CD4-positive, alpha-beta T cell (primary cell): ENCODE data around the gene RASD2. TPM values are rescaled to one million over a fixed set of nuclear protein-coding genes. Genes with fewer than 3 reads are reported as not detected.
"Not testable (repeated sequence)": the region's sequence is repeated elsewhere in the genome, so short reads cannot be mapped to it uniquely, and the experiment has no call there.

Source experiments
- ATAC-seq: fragments of 200-7000 bp; cut with Tn5 transposase; one replicate; pipeline ENCODE4 v1.10.0; 2022; ENCODE audit warnings: mild to moderate bottlenecking; ENCODE audit not compliant: poor library complexity
- CTCF ChIA-PET: fragments of 350-600 bp; sonication (Branson Sonifier 250); formaldehyde crosslinking; loops from one replicate; lab custom pipeline; 2021; ENCODE audit warnings: antibody characterized with exemption, inconsistent platforms; lab: Charles Lee
- POLR2A ChIA-PET: fragments of 350-600 bp; sonication (Branson Sonifier 250); formaldehyde crosslinking; loops from one replicate; lab custom pipeline; 2021; ENCODE audit warnings: antibody characterized with exemption, inconsistent platforms; lab: Charles Lee
- DNase-seq, 14 experiments: peaks; one replicate each; pipeline ENCODE4 v3.0.0-alpha.2; 2013 to 2020; ENCODE audit warnings: mixed read lengths in 2 of 14
- H3K27ac ChIP-seq, 2 donors: one replicate each; pipeline versions ENCODE4 v1.5.1 to v1.7.0; 2013; ENCODE audit warnings: low read length in 2 of 2, low read depth in 1 of 2, mild to moderate bottlenecking in 1 of 2
- H3K27me3 ChIP-seq, 2 experiments: 1 replicate in 1 of 2; 2 replicates in 1 of 2; pipeline versions ENCODE4 v1.6.1 to v1.7.0; 2013; ENCODE audit warnings: low read length in 2 of 2, control low read depth in 1 of 2, mild to moderate bottlenecking in 1 of 2, moderate library complexity in 1 of 2; ENCODE audit not compliant: insufficient read depth in 2 of 2, control insufficient read depth in 1 of 2
- H3K36me3 ChIP-seq: one replicate; pipeline ENCODE4 v1.6.1; 2013; ENCODE audit warnings: low read length, control low read depth; ENCODE audit not compliant: insufficient read depth
- H3K4me1 ChIP-seq: one replicate; pipeline ENCODE4 v1.6.1; 2013; ENCODE audit warnings: low read length, control low read depth; ENCODE audit not compliant: insufficient read depth
- H3K4me3 ChIP-seq: one replicate; pipeline ENCODE4 v1.5.1; 2013; ENCODE audit warnings: mild to moderate bottlenecking, low read length, moderate library complexity
- H3K9me3 ChIP-seq, 2 experiments: 1 replicate in 1 of 2; 2 replicates in 1 of 2; pipeline versions ENCODE4 v1.6.1 to v1.7.0; 2013; ENCODE audit warnings: low read length in 2 of 2, mild to moderate bottlenecking in 2 of 2, control low read depth in 1 of 2, moderate library complexity in 1 of 2; ENCODE audit not compliant: control insufficient read depth in 1 of 2, insufficient read depth in 1 of 2
- H3K27ac Mint-ChIP-seq: one replicate; pipeline ENCODE4 v1.8.0; 2020; ENCODE audit warnings: mixed read lengths
- H3K27me3 Mint-ChIP-seq: one replicate; pipeline ENCODE4 v1.8.0; 2021; ENCODE audit warnings: mixed read lengths
- H3K36me3 Mint-ChIP-seq: one replicate; pipeline ENCODE4 v1.8.0; 2021; ENCODE audit warnings: low read depth, mixed read lengths
- H3K4me1 Mint-ChIP-seq: one replicate; pipeline ENCODE4 v1.8.0; 2021; ENCODE audit warnings: low read depth, mixed read lengths
- H3K4me3 Mint-ChIP-seq: one replicate; pipeline ENCODE4 v1.8.0; 2020; ENCODE audit warnings: mild to moderate bottlenecking, mixed read lengths
- H3K9me3 Mint-ChIP-seq: one replicate; pipeline ENCODE4 v1.8.0; 2020; ENCODE audit warnings: mixed read lengths
- intact Hi-C, 2 experiments: fragments of 100-400 bp; cut with DNase I in 1 of 2; cut with micrococcal nuclease in 1 of 2; formaldehyde crosslinking; loops; one replicate each; pipeline versions ENCODE4 v1.15.1 to v1.9.0; 2023 to 2025; cut with DNase I, micrococcal nuclease
- total RNA-seq, 174 experiments: library from RNA in 2 of 174; stranded (reverse) in 2 of 174; gene quantifications; one replicate each; pipeline ENCODE4 v1.2.3 and lab custom pipeline; 2021 to 2026
- TF ChIP-seq, protein P1 (sequence below): fragments of 200-600 bp; IDR thresholded peaks from one replicate; pipeline ENCODE4 v1.8.0; 2022; ENCODE audit warnings: antibody characterized with exemption, mild to moderate bottlenecking

The RASD2 gene
- total RNA-seq, 2 experiments from 2014 or later: 1.4 to 1.6 TPM

DNA sequence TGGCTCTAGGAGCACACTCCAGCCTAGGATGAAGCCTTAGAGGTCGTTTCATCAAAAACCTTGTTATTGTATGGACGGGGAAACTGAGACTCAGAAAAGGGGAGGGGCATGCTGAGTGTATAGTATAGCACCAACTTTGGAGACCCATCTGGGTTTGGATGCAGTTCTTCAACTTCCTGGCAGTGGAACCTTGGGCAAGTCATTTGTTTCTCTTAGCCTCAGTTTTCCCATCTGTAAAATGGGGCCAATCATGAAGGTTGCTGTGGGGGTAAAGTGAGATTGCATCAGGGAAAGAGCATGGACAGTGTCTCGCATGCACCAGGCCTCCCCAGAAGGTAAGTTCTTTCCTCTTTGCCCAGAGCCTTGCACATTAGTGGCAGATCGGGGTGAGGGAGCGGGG lies 47.6 kb upstream of the RASD2 start:
- Mint-ChIP-seq H3K9me3 (no peaks in the 10 kb centered on the region), H3K36me3 (no peaks in the 10 kb centered on the region), H3K27ac (no peak overlapping the region), H3K27me3 (peaks cover 46% of the 10 kb centered on the region), H3K4me1 (no peaks in the 10 kb centered on the region), H3K4me3 (no peak overlapping the region)
- ATAC-seq: no peak
- intact Hi-C loops: no loop called here
- H3K36me3 ChIP-seq: no peaks in the 10 kb centered on the region
- no peak for DNase-seq
- TF ChIP-seq, protein P1, sequence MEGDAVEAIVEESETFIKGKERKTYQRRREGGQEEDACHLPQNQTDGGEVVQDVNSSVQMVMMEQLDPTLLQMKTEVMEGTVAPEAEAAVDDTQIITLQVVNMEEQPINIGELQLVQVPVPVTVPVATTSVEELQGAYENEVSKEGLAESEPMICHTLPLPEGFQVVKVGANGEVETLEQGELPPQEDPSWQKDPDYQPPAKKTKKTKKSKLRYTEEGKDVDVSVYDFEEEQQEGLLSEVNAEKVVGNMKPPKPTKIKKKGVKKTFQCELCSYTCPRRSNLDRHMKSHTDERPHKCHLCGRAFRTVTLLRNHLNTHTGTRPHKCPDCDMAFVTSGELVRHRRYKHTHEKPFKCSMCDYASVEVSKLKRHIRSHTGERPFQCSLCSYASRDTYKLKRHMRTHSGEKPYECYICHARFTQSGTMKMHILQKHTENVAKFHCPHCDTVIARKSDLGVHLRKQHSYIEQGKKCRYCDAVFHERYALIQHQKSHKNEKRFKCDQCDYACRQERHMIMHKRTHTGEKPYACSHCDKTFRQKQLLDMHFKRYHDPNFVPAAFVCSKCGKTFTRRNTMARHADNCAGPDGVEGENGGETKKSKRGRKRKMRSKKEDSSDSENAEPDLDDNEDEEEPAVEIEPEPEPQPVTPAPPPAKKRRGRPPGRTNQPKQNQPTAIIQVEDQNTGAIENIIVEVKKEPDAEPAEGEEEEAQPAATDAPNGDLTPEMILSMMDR: no peak
- no peak overlapping the region for H3K4me3 ChIP-seq
- H3K4me1 ChIP-seq: no peaks in the 10 kb centered on the region
- ChIA-PET CTCF (no interaction called here), POLR2A (no interaction called here)
- H3K27ac ChIP-seq: no peak overlapping the region
- no peaks in the 10 kb centered on the region for H3K9me3 ChIP-seq
- peaks cover 4 to 8% of the 10 kb centered on the region in 2 experiments for H3K27me3 ChIP-seq

DNA sequence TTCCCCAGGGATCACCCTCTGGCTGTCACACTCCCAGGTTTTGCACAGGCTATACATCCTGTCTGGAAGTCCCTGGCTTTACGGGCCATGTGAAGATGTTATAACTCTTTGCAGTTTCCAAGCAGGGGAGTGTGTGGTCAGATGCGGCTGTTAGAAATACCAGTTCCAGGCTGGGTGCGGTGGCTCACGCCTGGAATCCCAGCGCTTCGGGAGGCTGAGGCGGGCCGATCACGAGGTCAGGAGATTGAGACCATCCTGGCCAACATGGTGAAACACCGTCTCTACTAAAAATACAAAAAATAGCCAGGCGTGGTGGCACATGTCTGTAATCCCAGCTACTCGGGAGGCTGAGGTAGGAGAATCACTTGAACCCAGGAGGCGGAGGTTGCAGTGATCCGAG lies 44.9 kb upstream of the RASD2 start:
- H3K27ac ChIP-seq, H3K9me3 Mint-ChIP-seq, DNase-seq, ATAC-seq, H3K36me3 ChIP-seq, H3K27ac Mint-ChIP-seq, H3K4me1 ChIP-seq, H3K9me3 ChIP-seq, H3K27me3 ChIP-seq, H3K36me3 Mint-ChIP-seq, POLR2A ChIA-PET, H3K4me1 Mint-ChIP-seq, H3K4me3 Mint-ChIP-seq, CTCF ChIA-PET, H3K4me3 ChIP-seq, intact Hi-C loops: not testable (repeated sequence)
- H3K27me3 Mint-ChIP-seq: peaks cover 66% of the 10 kb centered on the region

DNA sequence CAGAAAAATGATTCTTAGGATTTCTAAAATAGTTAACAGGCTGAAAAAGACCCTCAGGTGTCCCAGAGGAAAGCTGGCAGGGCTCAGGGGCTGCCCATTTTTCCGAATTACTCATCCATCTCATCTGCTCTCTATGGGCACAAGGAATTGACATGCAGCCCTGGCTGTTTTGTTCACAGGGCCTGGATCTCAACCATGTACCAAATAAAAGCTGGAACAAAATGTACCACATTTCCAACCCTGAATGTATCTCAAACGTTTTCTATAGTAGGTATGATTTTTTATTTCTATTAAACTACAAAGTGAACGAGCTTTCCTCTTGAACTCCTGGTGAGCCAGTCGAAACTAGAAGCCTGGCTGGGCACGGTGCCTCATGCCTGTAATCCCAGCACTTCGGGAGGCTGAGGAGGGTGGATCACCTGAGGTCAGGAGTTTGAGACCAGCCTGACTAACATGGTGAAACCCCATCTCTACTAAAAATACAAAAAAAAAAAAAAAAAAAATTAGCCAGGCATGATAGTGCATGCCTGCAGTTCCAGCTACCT lies 43.8 kb upstream of the RASD2 start:
- H3K4me1 Mint-ChIP-seq: no peaks in the 10 kb centered on the region
- no peak overlapping the region for H3K27ac ChIP-seq
- ChIA-PET POLR2A (no interaction called here), CTCF (no interaction called here)
- no peak for DNase-seq
- H3K36me3 ChIP-seq: no peaks in the 10 kb centered on the region
- H3K27me3 Mint-ChIP-seq: peaks cover 68% of the 10 kb centered on the region
- TF ChIP-seq, protein P1: no peak
- no peaks in the 10 kb centered on the region for H3K36me3 Mint-ChIP-seq
- H3K4me3 Mint-ChIP-seq: no peak overlapping the region
- no peak for ATAC-seq
- no peaks in the 10 kb centered on the region for H3K9me3 Mint-ChIP-seq
- H3K9me3 ChIP-seq: no peaks in the 10 kb centered on the region
- intact Hi-C loops: no loop called here
- H3K4me3 ChIP-seq: no peak overlapping the region
- H3K4me1 ChIP-seq: no peaks in the 10 kb centered on the region
- H3K27me3 ChIP-seq: peaks cover 5 to 7% of the 10 kb centered on the region in 2 experiments
- H3K27ac Mint-ChIP-seq: no peak overlapping the region
